ENCODE data around the gene RGL3.

GRCh38 chr19:11387162-11388034 is 31.7 kb downstream of the RGL3 start:
- TF ChIP-seq POLR2A (conservative IDR thresholded peaks at IDR 0.05), result no peak
- TF ChIP-seq RBM15 (IDR thresholded peaks at IDR 0.05; ENCODE audit: insufficient read depth, low read length), result no peak
- no peak for TF ChIP-seq SMARCB1 (IDR thresholded peaks at IDR 0.05; ENCODE audit: insufficient read length, low read depth)
- TF ChIP-seq ZC3H11A (IDR thresholded peaks at IDR 0.05; ENCODE audit: low read depth, low read length), result no peak
- TF ChIP-seq YY1 (IDR thresholded peaks at IDR 0.05; ENCODE audit: borderline replicate concordance in 1 of 3, control insufficient read depth in 1 of 3, extremely low read depth in 1 of 3, insufficient read depth in 3 of 3, insufficient read length in 1 of 3, insufficient replicate concordance in 2 of 3, low read depth in 1 of 3, low read length in 2 of 3), result no peak
- TF ChIP-seq ZNF274 (IDR thresholded peaks at IDR 0.05; ENCODE audit: borderline replicate concordance, low read depth, low read length), result no peak
- TF ChIP-seq, protein P1, sequence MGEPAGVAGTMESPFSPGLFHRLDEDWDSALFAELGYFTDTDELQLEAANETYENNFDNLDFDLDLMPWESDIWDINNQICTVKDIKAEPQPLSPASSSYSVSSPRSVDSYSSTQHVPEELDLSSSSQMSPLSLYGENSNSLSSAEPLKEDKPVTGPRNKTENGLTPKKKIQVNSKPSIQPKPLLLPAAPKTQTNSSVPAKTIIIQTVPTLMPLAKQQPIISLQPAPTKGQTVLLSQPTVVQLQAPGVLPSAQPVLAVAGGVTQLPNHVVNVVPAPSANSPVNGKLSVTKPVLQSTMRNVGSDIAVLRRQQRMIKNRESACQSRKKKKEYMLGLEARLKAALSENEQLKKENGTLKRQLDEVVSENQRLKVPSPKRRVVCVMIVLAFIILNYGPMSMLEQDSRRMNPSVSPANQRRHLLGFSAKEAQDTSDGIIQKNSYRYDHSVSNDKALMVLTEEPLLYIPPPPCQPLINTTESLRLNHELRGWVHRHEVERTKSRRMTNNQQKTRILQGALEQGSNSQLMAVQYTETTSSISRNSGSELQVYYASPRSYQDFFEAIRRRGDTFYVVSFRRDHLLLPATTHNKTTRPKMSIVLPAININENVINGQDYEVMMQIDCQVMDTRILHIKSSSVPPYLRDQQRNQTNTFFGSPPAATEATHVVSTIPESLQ (CRISPR knock-in tag; IDR thresholded peaks at IDR 0.05), result no peak
- no peak for TF ChIP-seq REST (IDR thresholded peaks at IDR 0.05; ENCODE audit: borderline replicate concordance)
- no peak for TF ChIP-seq REST (CRISPR knock-in tag; IDR thresholded peaks at IDR 0.05; ENCODE audit: low read depth)
- no peak for TF ChIP-seq NBN (IDR thresholded peaks at IDR 0.05; ENCODE audit: low read depth)
